ENCODE measurements around the gene CBLL1. TPM values are rescaled to one million over a fixed set of nuclear protein-coding genes. Genes with fewer than 3 reads are reported as not detected.
A peak's percentile ranks its signal among the peaks of the same experiment; 100 is the strongest.

The CBLL1 gene
- total and polyA plus RNA-seq, 4 donors = 8.6 to 23.4 (median 17.1) TPM

DNA sequence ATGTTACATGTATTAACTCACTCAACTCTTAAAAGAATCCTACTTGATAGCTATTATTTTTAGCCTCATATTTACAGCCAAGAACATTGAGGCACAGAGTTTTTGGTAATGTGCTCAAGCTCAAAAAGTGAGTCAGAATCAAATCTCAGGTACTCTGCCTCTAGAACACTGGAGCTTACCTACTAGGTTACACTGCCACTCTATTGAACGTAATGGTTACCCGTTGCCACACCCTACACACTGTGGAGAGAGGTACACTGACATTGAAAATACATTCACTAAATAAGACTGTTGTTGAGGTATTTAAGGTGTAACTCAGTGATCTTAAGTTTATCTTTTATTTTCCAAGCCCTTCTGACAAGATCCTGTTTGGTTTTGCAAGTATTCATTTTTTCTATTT lies 41.2 kb downstream of the CBLL1 start:
- WGBS, 2 donors = 85 to 88% methylated on average over 2 of the region's 2 CpGs
- no peak for ATAC-seq (ENCODE audit: low FRiP score)

GRCh38 chr7:107785926-107786325 lies 42.0 kb downstream of the CBLL1 start:
- intact Hi-C loops (cut with DNase I) = no loop called here
- Histone ChIP-seq H3K27ac (ENCODE audit: low read depth in 1 of 2, low read length in 2 of 2) (no peak overlapping the region), H3K9me3 (ENCODE audit: control insufficient read depth, low read length) (no peaks in the 10 kb centered on the region), H3K36me3 (ENCODE audit: control insufficient read depth in 1 of 2, insufficient read depth in 2 of 2, low read length in 1 of 2) (no peaks in the 10 kb centered on the region), H3K27me3 (ENCODE audit: control insufficient read depth in 1 of 2, insufficient read depth in 2 of 2, low read length in 1 of 2) (peaks cover 0 to 2% of the 10 kb centered on the region in 2 donors), H3K4me1 (ENCODE audit: control insufficient read depth in 1 of 2, insufficient read depth in 2 of 2, low read length in 2 of 2) (no peaks in the 10 kb centered on the region), H3K4me3 (ENCODE audit: low read length in 2 of 2) (no peak overlapping the region)
- WGBS, 2 donors = 28 to 53% methylated on average over 2 of the region's 2 CpGs
- DNase-seq (no peak), ATAC-seq (ENCODE audit: low FRiP score) (no peak)

More for the DNA sequence above, 41.2 kb downstream of the CBLL1 start:
- no peaks in the 10 kb centered on the region for H3K36me3 ChIP-seq (ENCODE audit: control insufficient read depth in 1 of 2, insufficient read depth in 2 of 2, low read length in 1 of 2)
- no peaks in the 10 kb centered on the region for H3K4me1 ChIP-seq (ENCODE audit: control insufficient read depth in 1 of 2, insufficient read depth in 2 of 2, low read length in 2 of 2)
- no peak overlapping the region for H3K4me3 ChIP-seq (ENCODE audit: low read length in 2 of 2)
- peaks cover 0 to 2% of the 10 kb centered on the region in 2 donors for H3K27me3 ChIP-seq (ENCODE audit: control insufficient read depth in 1 of 2, insufficient read depth in 2 of 2, low read length in 1 of 2)
- no peak overlapping the region for H3K27ac ChIP-seq (ENCODE audit: low read depth in 1 of 2, low read length in 2 of 2)
- DNase-seq = no peak
- H3K9me3 ChIP-seq (ENCODE audit: control insufficient read depth, low read length) = no peaks in the 10 kb centered on the region
- intact Hi-C loops (cut with DNase I) = no loop called here

GRCh38 chr7:107788216-107788615 lies 44.3 kb downstream of the CBLL1 start:
- H3K36me3 ChIP-seq (ENCODE audit: control insufficient read depth in 1 of 2, insufficient read depth in 2 of 2, low read length in 1 of 2) = no peaks in the 10 kb centered on the region
- H3K4me1 ChIP-seq (ENCODE audit: control insufficient read depth in 1 of 2, insufficient read depth in 2 of 2, low read length in 2 of 2) = no peaks in the 10 kb centered on the region
- intact Hi-C loops (cut with DNase I) = no loop called here
- no peaks in the 10 kb centered on the region for H3K9me3 ChIP-seq (ENCODE audit: control insufficient read depth, low read length)
- ATAC-seq (ENCODE audit: low FRiP score) (no peak), DNase-seq (no peak)
- peaks cover 0 to 2% of the 10 kb centered on the region in 2 donors for H3K27me3 ChIP-seq (ENCODE audit: control insufficient read depth in 1 of 2, insufficient read depth in 2 of 2, low read length in 1 of 2)
- no peak overlapping the region for H3K4me3 ChIP-seq (ENCODE audit: low read length in 2 of 2)
- WGBS, 2 donors = 79 to 86% methylated on average over 1 of the region's 1 CpG
- no peak overlapping the region for H3K27ac ChIP-seq (ENCODE audit: low read depth in 1 of 2, low read length in 2 of 2)

DNA sequence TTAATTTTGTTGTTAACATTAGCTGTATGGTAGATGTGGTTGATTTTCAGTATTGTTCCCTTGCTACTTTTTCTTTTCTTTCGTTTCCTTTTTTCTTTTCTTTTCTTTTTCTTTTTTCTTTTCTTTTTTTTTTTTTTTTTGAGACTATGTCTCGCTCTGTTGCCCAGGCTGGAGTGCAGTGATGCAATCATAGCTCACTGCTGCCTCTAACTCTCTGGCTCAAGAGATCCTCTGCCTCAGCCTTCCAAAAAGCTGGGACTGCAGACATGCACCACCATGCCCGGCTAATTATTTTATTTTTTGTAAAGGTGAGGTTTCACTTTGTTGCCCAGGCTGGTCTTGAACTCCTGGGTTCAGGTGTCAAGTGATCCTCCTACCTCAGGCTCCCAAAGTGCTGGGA lies 44.7 kb downstream of the CBLL1 start:
- Histone ChIP-seq H3K27ac (ENCODE audit: low read depth in 1 of 2, low read length in 2 of 2) (no peak overlapping the region), H3K4me3 (ENCODE audit: low read length in 2 of 2) (no peak overlapping the region)
- no peak for DNase-seq

DNA sequence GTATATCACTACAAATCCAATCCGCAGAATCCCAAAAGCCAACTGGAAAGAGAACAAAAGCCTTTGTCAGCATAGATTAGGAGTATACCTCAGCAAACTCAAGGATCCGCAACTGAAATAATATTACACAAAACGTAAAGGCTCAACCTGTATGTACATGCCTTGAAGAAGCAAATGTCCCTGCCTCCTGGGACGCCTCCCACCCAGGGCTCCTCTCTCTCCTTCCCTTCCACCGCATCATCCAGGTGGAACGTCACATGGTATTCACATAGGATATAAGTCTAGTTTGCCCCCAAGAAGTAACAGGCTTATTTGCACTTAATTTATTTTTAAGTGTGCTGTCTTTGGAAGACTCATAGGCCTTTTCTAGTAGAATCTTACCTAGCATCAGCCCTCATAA lies 45.7 kb downstream of the CBLL1 start:
- DNase-seq (no peak), ATAC-seq (ENCODE audit: low FRiP score) (no peak)
- Histone ChIP-seq H3K27me3 (ENCODE audit: control insufficient read depth in 1 of 2, insufficient read depth in 2 of 2, low read length in 1 of 2) (peaks cover 0 to 2% of the 10 kb centered on the region in 2 donors), H3K4me3 (ENCODE audit: low read length in 2 of 2) (no peak overlapping the region), H3K9me3 (ENCODE audit: control insufficient read depth, low read length) (no peaks in the 10 kb centered on the region), H3K27ac (ENCODE audit: low read depth in 1 of 2, low read length in 2 of 2) (no peak overlapping the region), H3K36me3 (ENCODE audit: control insufficient read depth in 1 of 2, insufficient read depth in 2 of 2, low read length in 1 of 2) (no peaks in the 10 kb centered on the region), H3K4me1 (ENCODE audit: control insufficient read depth in 1 of 2, insufficient read depth in 2 of 2, low read length in 2 of 2) (no peaks in the 10 kb centered on the region)
- WGBS, 2 donors = 87 to 93% methylated on average over 6 of the region's 6 CpGs
- intact Hi-C loops (cut with DNase I) = no loop called here

More for the DNA sequence above, 44.7 kb downstream of the CBLL1 start:
- Histone ChIP-seq H3K27me3 (ENCODE audit: control insufficient read depth in 1 of 2, insufficient read depth in 2 of 2, low read length in 1 of 2) (peaks cover 0 to 2% of the 10 kb centered on the region in 2 donors), H3K9me3 (ENCODE audit: control insufficient read depth, low read length) (no peaks in the 10 kb centered on the region), H3K4me1 (ENCODE audit: control insufficient read depth in 1 of 2, insufficient read depth in 2 of 2, low read length in 2 of 2) (no peaks in the 10 kb centered on the region), H3K36me3 (ENCODE audit: control insufficient read depth in 1 of 2, insufficient read depth in 2 of 2, low read length in 1 of 2) (no peaks in the 10 kb centered on the region)
- ATAC-seq (ENCODE audit: low FRiP score) = no peak
- intact Hi-C loops (cut with DNase I) = no loop called here
- 64 to 70% methylated on average over 3 of the region's 3 CpGs for WGBS, 2 donors

GRCh38 chr7:107792364-107792763 lies 48.4 kb downstream of the CBLL1 start:
- H3K36me3 ChIP-seq (ENCODE audit: control insufficient read depth in 1 of 2, insufficient read depth in 2 of 2, low read length in 1 of 2) = no peaks in the 10 kb centered on the region
- DNase-seq (no peak), ATAC-seq (ENCODE audit: low FRiP score) (no peak)
- H3K27ac ChIP-seq (ENCODE audit: low read depth in 1 of 2, low read length in 2 of 2) = no peak overlapping the region
- no peak overlapping the region for H3K4me3 ChIP-seq (ENCODE audit: low read length in 2 of 2)
- H3K27me3 ChIP-seq (ENCODE audit: control insufficient read depth in 1 of 2, insufficient read depth in 2 of 2, low read length in 1 of 2) = no peaks in the 10 kb centered on the region
- intact Hi-C loops (cut with DNase I) = no loop called here
- H3K9me3 ChIP-seq (ENCODE audit: control insufficient read depth, low read length) = no peaks in the 10 kb centered on the region
- H3K4me1 ChIP-seq (ENCODE audit: control insufficient read depth in 1 of 2, insufficient read depth in 2 of 2, low read length in 2 of 2) = no peaks in the 10 kb centered on the region
- WGBS, 2 donors = 79 to 88% methylated on average over 6 of the region's 6 CpGs

GRCh38 chr7:107799647-107800264 lies 55.8 kb downstream of the CBLL1 start:
- Histone ChIP-seq H3K27me3 (ENCODE audit: control insufficient read depth in 1 of 2, insufficient read depth in 2 of 2, low read length in 1 of 2) (no peaks in the 10 kb centered on the region), H3K9me3 (ENCODE audit: control insufficient read depth, low read length) (no peaks in the 10 kb centered on the region), H3K27ac (ENCODE audit: low read depth in 1 of 2, low read length in 2 of 2) (no peak overlapping the region), H3K4me1 (ENCODE audit: control insufficient read depth in 1 of 2, insufficient read depth in 2 of 2, low read length in 2 of 2) (peaks cover 0 to 2% of the 10 kb centered on the region in 2 donors), H3K4me3 (ENCODE audit: low read length in 2 of 2) (peak overlapping the region in 1 of 2 donors; percentile 10), H3K36me3 (ENCODE audit: control insufficient read depth in 1 of 2, insufficient read depth in 2 of 2, low read length in 1 of 2) (no peaks in the 10 kb centered on the region)
- WGBS, 2 donors = 21 to 22% methylated on average over 6 of the region's 6 CpGs
- ATAC-seq (ENCODE audit: low FRiP score) = no peak
- intact Hi-C loops (cut with DNase I) = no loop called here
- DNase-seq = no peak

GRCh38 chr7:107803009-107803610 lies 59.2 kb downstream of the CBLL1 start, which contains the start of gene SLC26A3:
Gene SLC26A3 (minus strand): TSS chr7:107803223. CDS start chr7:107794509, 8,714 bp downstream.
- H3K36me3 ChIP-seq (ENCODE audit: control insufficient read depth in 1 of 2, insufficient read depth in 2 of 2, low read length in 1 of 2) = no peaks in the 10 kb centered on the region
- no peak within 1 kb of the TSS for H3K27ac ChIP-seq (ENCODE audit: low read depth in 1 of 2, low read length in 2 of 2)
- H3K4me3 ChIP-seq (ENCODE audit: low read length in 2 of 2) = no peak within 1 kb of the TSS
- 66 to 74% methylated on average over 2 of the region's 2 CpGs for WGBS, 2 donors
- intact Hi-C loops (cut with DNase I) = no loop called here
- no peaks in the 10 kb centered on the region for H3K9me3 ChIP-seq (ENCODE audit: control insufficient read depth, low read length)
- ATAC-seq (ENCODE audit: low FRiP score) = no peak
- DNase-seq = no peak
- H3K4me1 ChIP-seq (ENCODE audit: control insufficient read depth in 1 of 2, insufficient read depth in 2 of 2, low read length in 2 of 2) = peaks cover 0 to 2% of the 10 kb centered on the region in 2 donors
- H3K27me3 ChIP-seq (ENCODE audit: control insufficient read depth in 1 of 2, insufficient read depth in 2 of 2, low read length in 1 of 2) = no peaks in the 10 kb centered on the region

DNA sequence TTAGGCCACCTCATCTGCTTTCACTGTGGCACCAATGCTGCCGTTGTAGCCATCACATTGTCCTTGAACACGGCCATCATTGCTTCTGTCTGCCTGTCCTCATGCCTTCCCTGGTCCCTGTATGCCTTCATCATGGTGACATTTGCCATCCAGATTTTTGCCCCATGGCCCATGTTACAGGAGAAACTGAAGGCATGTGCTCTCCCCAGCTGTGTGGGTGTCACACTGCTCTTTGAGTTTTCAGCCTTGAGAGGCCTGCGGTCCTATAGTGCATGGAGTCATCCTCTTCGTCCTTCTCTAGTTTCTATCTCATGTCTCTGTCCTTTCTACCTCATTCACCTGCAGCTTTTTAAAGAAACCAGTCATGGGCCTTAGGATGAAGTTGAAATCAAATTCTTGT lies 65.2 kb downstream of the CBLL1 start:
- no peak for ATAC-seq (ENCODE audit: low FRiP score)
- intact Hi-C loops (cut with DNase I) = no loop called here
- WGBS, 2 donors = 86 to 88% methylated on average over 4 of the region's 4 CpGs

More for the DNA sequence above, 65.2 kb downstream of the CBLL1 start:
- no peaks in the 10 kb centered on the region for H3K4me1 ChIP-seq (ENCODE audit: control insufficient read depth in 1 of 2, insufficient read depth in 2 of 2, low read length in 2 of 2)
- H3K27ac ChIP-seq (ENCODE audit: low read depth in 1 of 2, low read length in 2 of 2) = no peak overlapping the region
- no peaks in the 10 kb centered on the region for H3K27me3 ChIP-seq (ENCODE audit: control insufficient read depth in 1 of 2, insufficient read depth in 2 of 2, low read length in 1 of 2)
- no peak for DNase-seq
- peaks cover 3% of the 10 kb centered on the region for H3K9me3 ChIP-seq (ENCODE audit: control insufficient read depth, low read length)
- H3K36me3 ChIP-seq (ENCODE audit: control insufficient read depth in 1 of 2, insufficient read depth in 2 of 2, low read length in 1 of 2) = no peaks in the 10 kb centered on the region
- no peak overlapping the region for H3K4me3 ChIP-seq (ENCODE audit: low read length in 2 of 2)
